CD14-positive monocyte (primary cell): ENCODE data around the gene MAST2. TPM values are rescaled to one million over a fixed set of nuclear protein-coding genes. Genes with fewer than 3 reads are reported as not detected.

Experiments
- DNase-seq, 3 donors: peaks; one replicate each; pipeline ENCODE4 v3.0.0-alpha.2; 2011 to 2022
- H2AFZ ChIP-seq: 2 replicates; pipeline ENCODE4 v1.6.0; 2012; ENCODE audit warnings: mild to moderate bottlenecking, low read depth, low read length, inconsistent platforms; ENCODE audit not compliant: insufficient read depth, poor library complexity, severe bottlenecking
- H3K27ac ChIP-seq, 2 donors: 1 replicate in 1 of 2; 2 replicates in 1 of 2; pipeline ENCODE4 v1.5.1; 2012 to 2013; ENCODE audit warnings: low read length in 2 of 2, control low read depth in 1 of 2, inconsistent platforms in 1 of 2, low read depth in 1 of 2, mild to moderate bottlenecking in 1 of 2
- H3K27me3 ChIP-seq, 2 donors: one replicate each; pipeline versions ENCODE4 v1.6.0 to v1.6.1; 2011 to 2013; ENCODE audit warnings: low read length in 2 of 2; ENCODE audit not compliant: control insufficient read depth in 2 of 2, insufficient read depth in 2 of 2
- H3K36me3 ChIP-seq, 2 donors: replicated peaks in 1 of 2; 1 replicate in 1 of 2; 2 replicates in 1 of 2; pipeline versions ENCODE4 v1.5.1 to v1.6.1; 2012 to 2013; ENCODE audit warnings: low read length in 2 of 2, control low read depth in 1 of 2, inconsistent platforms in 1 of 2, mild to moderate bottlenecking in 1 of 2; ENCODE audit not compliant: insufficient read depth in 2 of 2, control insufficient read depth in 1 of 2
- H3K4me1 ChIP-seq, 2 donors: 1 replicate in 1 of 2; 2 replicates in 1 of 2; pipeline versions ENCODE4 v1.5.1 to v1.6.1; 2012 to 2013; ENCODE audit warnings: low read length in 2 of 2, control low read depth in 1 of 2, inconsistent platforms in 1 of 2, mild to moderate bottlenecking in 1 of 2, moderate library complexity in 1 of 2; ENCODE audit not compliant: insufficient read depth in 2 of 2, control insufficient read depth in 1 of 2
- H3K4me2 ChIP-seq: replicated peaks from 2 replicates; pipeline ENCODE3; 2012; ENCODE audit warnings: low read length, moderate library complexity, mild to moderate bottlenecking; ENCODE audit not compliant: poor library complexity, severe bottlenecking; ENCODE audit errors: extremely low read depth
- H3K4me3 ChIP-seq, 3 experiments: fragments of 200-600 bp in 1 of 3; sonication (generic) in 1 of 3; replicated peaks in 1 of 3; 1 replicate in 2 of 3; 2 replicates in 1 of 3; pipeline ENCODE4 v1.5.1; 2011 to 2013; ENCODE audit warnings: low read length in 3 of 3, mild to moderate bottlenecking in 3 of 3, control low read depth in 2 of 3, low read depth in 2 of 3, inconsistent platforms in 1 of 3, moderate library complexity in 1 of 3
- H3K79me2 ChIP-seq: 2 replicates; pipeline ENCODE4 v1.6.0; 2012; ENCODE audit warnings: mild to moderate bottlenecking, control low read depth, inconsistent platforms, low read length, moderate library complexity; ENCODE audit not compliant: insufficient read depth
- H3K9ac ChIP-seq: 2 replicates; pipeline ENCODE4 v1.6.0; 2017; ENCODE audit warnings: low read length, mild to moderate bottlenecking; ENCODE audit not compliant: insufficient read depth, poor library complexity, severe bottlenecking
- H3K9me3 ChIP-seq, 2 donors: replicated peaks in 1 of 2; 1 replicate in 1 of 2; 2 replicates in 1 of 2; pipeline versions ENCODE4 v1.5.1 to v1.6.1; 2012 to 2013; ENCODE audit warnings: low read length in 2 of 2, control low read depth in 1 of 2; ENCODE audit not compliant: control insufficient read depth in 1 of 2, insufficient read depth in 1 of 2
- H4K20me1 ChIP-seq: 2 replicates; pipeline ENCODE4 v1.6.0; 2012; ENCODE audit warnings: mild to moderate bottlenecking, low read length, control low read depth, moderate library complexity; ENCODE audit not compliant: insufficient read depth
- H3K27ac Mint-ChIP-seq, 7 donors: one replicate each; pipeline ENCODE4 v1.8.0; 2020; ENCODE audit warnings: mild to moderate bottlenecking in 7 of 7, mixed read lengths in 7 of 7, moderate library complexity in 6 of 7, inconsistent platforms in 2 of 7
- H3K27me3 Mint-ChIP-seq, 3 donors: one replicate each; pipeline ENCODE4 v1.8.0; 2021 to 2022; ENCODE audit warnings: low read depth in 3 of 3, mild to moderate bottlenecking in 3 of 3, mixed read lengths in 3 of 3, moderate library complexity in 3 of 3, inconsistent platforms in 1 of 3
- H3K36me3 Mint-ChIP-seq, 2 donors: one replicate each; pipeline ENCODE4 v1.8.0; 2020; ENCODE audit warnings: mixed read lengths in 2 of 2, inconsistent platforms in 1 of 2, mild to moderate bottlenecking in 1 of 2
- H3K4me1 Mint-ChIP-seq: one replicate; pipeline ENCODE4 v1.8.0; 2020; ENCODE audit warnings: mild to moderate bottlenecking, mixed read lengths
- H3K4me3 Mint-ChIP-seq, 2 donors: one replicate each; pipeline ENCODE4 v1.8.0; 2020; ENCODE audit warnings: mild to moderate bottlenecking in 2 of 2, mixed read lengths in 2 of 2, moderate library complexity in 1 of 2
- H3K9me3 Mint-ChIP-seq, 7 donors: one replicate each; pipeline ENCODE4 v1.8.0; 2020 to 2022; ENCODE audit warnings: mixed read lengths in 7 of 7, mild to moderate bottlenecking in 6 of 7, moderate library complexity in 6 of 7, inconsistent platforms in 2 of 7
- CTCF ChIP-seq: fragments of 200-600 bp; IDR thresholded peaks from one replicate; pipeline ENCODE4 v1.8.0; 2022; ENCODE audit warnings: antibody characterized with exemption, mild to moderate bottlenecking
- whole genome bisulfite sequencing: methylation state at CpG from one replicate; pipeline ENCODE4 v1.1.5; 2013; ENCODE audit warnings: missing lambda C conversion rate; ENCODE audit not compliant: insufficient coverage; 5-methylcytosine and 5-hydroxymethylcytosine counted together
- intact Hi-C, 2 donors: fragments of 100-400 bp; cut with micrococcal nuclease; formaldehyde crosslinking; loops; one replicate each; pipeline versions ENCODE4 v1.15.0 to v1.15.1; 2023
- polyA plus RNA-seq, 3 donors: library from polyadenylated mRNA; depleted of rRNA in 1 of 3; unstranded in 2 of 3; stranded (reverse) in 1 of 3; fragments of 300-500 nt in 2 of 3; fragments of >200 nt in 1 of 3; fragmentation: Illumina TruSeq in 2 of 3; gene quantifications; 1 replicate in 2 of 3; 2 replicates in 1 of 3; pipeline ENCODE4 v1.2.3, GENCODE V29; 2012 to 2021

Gene MAST2
- polyA plus RNA-seq, 3 donors = 1.0 to 7.2 (median 2.5) TPM

GRCh38 chr1:45828841-45829240 is 25.4 kb downstream of the MAST2 start:
- no peaks in the 10 kb centered on the region for H4K20me1 ChIP-seq
- H3K4me1 ChIP-seq = no peaks in the 10 kb centered on the region
- Mint-ChIP-seq H3K4me1 (no peaks in the 10 kb centered on the region), H3K9me3 (no peaks in the 10 kb centered on the region), H3K4me3 (no peak overlapping the region), H3K36me3 (peaks cover 56 to 67% of the 10 kb centered on the region in 2 donors), H3K27ac (no peak overlapping the region), H3K27me3 (peaks cover 0 to 3% (median 0%) of the 10 kb centered on the region in 3 donors)
- no peaks in the 10 kb centered on the region for H3K27me3 ChIP-seq
- no peaks in the 10 kb centered on the region for H3K9me3 ChIP-seq
- intact Hi-C loops = no loop called here
- no peak for DNase-seq
- no peak overlapping the region for H3K9ac ChIP-seq
- no peak overlapping the region for H3K27ac ChIP-seq
- no peak for TF ChIP-seq CTCF
- peaks cover 16 to 59% of the 10 kb centered on the region in 2 donors for H3K36me3 ChIP-seq
- no peak overlapping the region for H3K4me3 ChIP-seq
- no peak overlapping the region for H3K4me2 ChIP-seq
- no peaks in the 10 kb centered on the region for H3K79me2 ChIP-seq
- WGBS = no CpG with 5 or more reads among the region's 1 CpG
- no peak overlapping the region for H2AFZ ChIP-seq

GRCh38 chr1:45833361-45833760 is 29.9 kb downstream of the MAST2 start:
- DNase-seq = no peak
- Histone ChIP-seq H3K9me3 (no peaks in the 10 kb centered on the region), H3K27ac (no peak overlapping the region), H4K20me1 (no peaks in the 10 kb centered on the region), H3K4me3 (no peak overlapping the region), H3K4me2 (no peak overlapping the region), H2AFZ (no peak overlapping the region), H3K9ac (no peak overlapping the region), H3K79me2 (no peaks in the 10 kb centered on the region), H3K36me3 (peaks cover 13 to 47% of the 10 kb centered on the region in 2 donors), H3K4me1 (no peaks in the 10 kb centered on the region), H3K27me3 (no peaks in the 10 kb centered on the region)
- H3K9me3 Mint-ChIP-seq = no peaks in the 10 kb centered on the region
- whole genome bisulfite sequencing = no CpG with 5 or more reads among the region's 2 CpGs
- H3K27me3 Mint-ChIP-seq = no peaks in the 10 kb centered on the region
- H3K4me1 Mint-ChIP-seq = no peaks in the 10 kb centered on the region
- no peak for TF ChIP-seq CTCF
- H3K27ac Mint-ChIP-seq = no peak overlapping the region
- intact Hi-C loops = no loop called here
- peaks cover 45 to 47% of the 10 kb centered on the region in 2 donors for H3K36me3 Mint-ChIP-seq
- H3K4me3 Mint-ChIP-seq = no peak overlapping the region
